Chondrocyte (in vitro differentiated cells): ENCODE results near the gene OR9I1. TPM values are rescaled to one million over a fixed set of nuclear protein-coding genes. Genes with fewer than 3 reads are reported as not detected.

Experiments used
- DNase-seq: peaks from one replicate; pipeline ENCODE4 v3.0.0; 2021; ENCODE audit warnings: mixed read lengths, low spot score
- H3K27ac Mint-ChIP-seq: one replicate; pipeline ENCODE4 v1.8.0; 2021; ENCODE audit warnings: mild to moderate bottlenecking, moderate library complexity, mixed read lengths; ENCODE audit not compliant: unreplicated experiment
- H3K27me3 Mint-ChIP-seq: 2 replicates; pipeline ENCODE4 v1.8.0; 2021; ENCODE audit warnings: low read depth, mixed read lengths
- H3K36me3 Mint-ChIP-seq: 2 replicates; pipeline ENCODE4 v1.8.0; 2021; ENCODE audit warnings: low read depth, mixed read lengths
- H3K4me1 Mint-ChIP-seq: 2 replicates; pipeline ENCODE4 v1.8.0; 2021; ENCODE audit warnings: low read depth, mild to moderate bottlenecking, mixed read lengths
- H3K4me3 Mint-ChIP-seq: one replicate; pipeline ENCODE4 v1.8.0; 2021; ENCODE audit warnings: mild to moderate bottlenecking, moderate library complexity, mixed read lengths; ENCODE audit not compliant: unreplicated experiment
- H3K9me3 Mint-ChIP-seq: 2 replicates; pipeline ENCODE4 v1.8.0; 2021; ENCODE audit warnings: low read depth, mixed read lengths
- total RNA-seq: library from RNA; stranded (reverse); gene quantifications from 3 replicates; pipeline ENCODE4 v1.2.1, GENCODE V29; 2021
- TF ChIP-seq, protein P1 (sequence below): fragments of 200-600 bp; sonication (generic); IDR thresholded peaks from 2 replicates; pipeline ENCODE4 v1.5.0; 2021; ENCODE audit warnings: antibody characterized with exemption, mild to moderate bottlenecking, moderate library complexity

The OR9I1 gene
- total RNA-seq, 1 donor from 2014 or later, result not detected

DNA sequence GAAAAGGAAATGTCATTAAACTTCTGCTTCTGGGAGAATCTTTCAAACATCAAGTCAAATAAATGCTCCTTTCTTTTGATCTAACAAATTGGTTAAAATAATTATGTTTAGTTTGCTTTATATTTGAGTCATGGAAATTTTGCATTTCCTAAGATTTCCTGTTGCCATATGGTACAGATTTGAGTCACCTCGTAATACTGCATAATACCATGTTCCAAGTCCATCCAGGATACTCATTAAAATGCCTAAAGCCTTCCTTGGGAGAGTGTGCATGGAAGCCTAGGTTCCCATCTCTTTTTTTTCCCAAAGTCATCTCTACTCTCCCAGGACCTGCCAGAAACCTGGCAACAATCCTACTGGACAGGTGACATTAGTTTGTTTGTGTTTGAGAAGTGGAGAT is 4.2 kb downstream of the OR9I1 start:
- Mint-ChIP-seq H3K36me3 (no peaks in the 10 kb centered on the region), H3K4me3 (no peak overlapping the region), H3K27ac (no peak overlapping the region), H3K27me3 (peaks cover 18% of the 10 kb centered on the region), H3K9me3 (no peaks in the 10 kb centered on the region), H3K4me1 (no peaks in the 10 kb centered on the region)
- DNase-seq, result no peak
- TF ChIP-seq, protein P1, sequence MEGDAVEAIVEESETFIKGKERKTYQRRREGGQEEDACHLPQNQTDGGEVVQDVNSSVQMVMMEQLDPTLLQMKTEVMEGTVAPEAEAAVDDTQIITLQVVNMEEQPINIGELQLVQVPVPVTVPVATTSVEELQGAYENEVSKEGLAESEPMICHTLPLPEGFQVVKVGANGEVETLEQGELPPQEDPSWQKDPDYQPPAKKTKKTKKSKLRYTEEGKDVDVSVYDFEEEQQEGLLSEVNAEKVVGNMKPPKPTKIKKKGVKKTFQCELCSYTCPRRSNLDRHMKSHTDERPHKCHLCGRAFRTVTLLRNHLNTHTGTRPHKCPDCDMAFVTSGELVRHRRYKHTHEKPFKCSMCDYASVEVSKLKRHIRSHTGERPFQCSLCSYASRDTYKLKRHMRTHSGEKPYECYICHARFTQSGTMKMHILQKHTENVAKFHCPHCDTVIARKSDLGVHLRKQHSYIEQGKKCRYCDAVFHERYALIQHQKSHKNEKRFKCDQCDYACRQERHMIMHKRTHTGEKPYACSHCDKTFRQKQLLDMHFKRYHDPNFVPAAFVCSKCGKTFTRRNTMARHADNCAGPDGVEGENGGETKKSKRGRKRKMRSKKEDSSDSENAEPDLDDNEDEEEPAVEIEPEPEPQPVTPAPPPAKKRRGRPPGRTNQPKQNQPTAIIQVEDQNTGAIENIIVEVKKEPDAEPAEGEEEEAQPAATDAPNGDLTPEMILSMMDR, result no peak

DNA sequence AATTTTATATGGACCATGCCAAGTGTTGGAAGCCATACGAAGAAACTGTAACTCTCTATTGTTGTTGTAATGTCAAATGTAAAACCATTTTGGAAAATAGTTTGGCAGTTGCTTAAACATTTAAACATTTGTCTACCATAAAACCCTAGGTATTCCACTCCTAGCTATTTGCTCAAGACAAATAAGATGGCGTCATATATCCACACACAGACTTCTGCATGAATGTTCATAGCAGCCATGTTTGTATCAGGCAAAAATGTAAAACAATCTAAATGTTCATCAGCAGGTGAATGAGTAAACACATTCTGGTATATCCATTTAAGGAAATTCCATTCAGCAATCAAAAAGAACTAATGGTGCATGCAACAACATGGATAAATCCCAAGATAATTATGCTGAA is 27.9 kb downstream of the OR9I1 start:
- H3K4me1 Mint-ChIP-seq, result no peaks in the 10 kb centered on the region
- no peak overlapping the region for H3K27ac Mint-ChIP-seq
- H3K4me3 Mint-ChIP-seq, result no peak overlapping the region
- no peak for DNase-seq
- TF ChIP-seq, protein P1, result no peak
- peaks cover 8% of the 10 kb centered on the region for H3K9me3 Mint-ChIP-seq
- H3K27me3 Mint-ChIP-seq, result peaks cover 10% of the 10 kb centered on the region
- H3K36me3 Mint-ChIP-seq, result no peaks in the 10 kb centered on the region

GRCh38 chr11:58086528-58086927 is 38.8 kb downstream of the OR9I1 start:
- Mint-ChIP-seq H3K27ac (no peak overlapping the region), H3K4me1 (no peaks in the 10 kb centered on the region), H3K4me3 (no peak overlapping the region), H3K9me3 (peaks cover 6% of the 10 kb centered on the region), H3K36me3 (no peaks in the 10 kb centered on the region), H3K27me3 (peaks cover 5% of the 10 kb centered on the region)
- no peak for DNase-seq
- TF ChIP-seq, protein P1, result no peak

GRCh38 chr11:58075781-58076180 is 49.5 kb downstream of the OR9I1 start:
- DNase-seq, result no peak
- no peak overlapping the region for H3K4me3 Mint-ChIP-seq
- H3K27me3 Mint-ChIP-seq, result peaks cover 3% of the 10 kb centered on the region
- H3K36me3 Mint-ChIP-seq, result no peaks in the 10 kb centered on the region
- H3K9me3 Mint-ChIP-seq, result peaks cover 6% of the 10 kb centered on the region
- H3K4me1 Mint-ChIP-seq, result no peaks in the 10 kb centered on the region
- H3K27ac Mint-ChIP-seq, result no peak overlapping the region
- TF ChIP-seq, protein P1, result no peak

- TF ChIP-seq, protein P1, result no peak
- Mint-ChIP-seq H3K27me3 (peaks cover 5% of the 10 kb centered on the region), H3K9me3 (peaks cover 6% of the 10 kb centered on the region), H3K36me3 (no peaks in the 10 kb centered on the region), H3K4me1 (no peaks in the 10 kb centered on the region), H3K4me3 (no peak overlapping the region), H3K27ac (no peak overlapping the region)
- no peak for DNase-seq
Observed at GRCh38 chr11:58070585-58070984, 54.7 kb downstream of the OR9I1 start.
